GM12891 (cell line): ENCODE measurements around the gene PI16.
"Not testable (repeated sequence)": the region's sequence is repeated elsewhere in the genome, so short reads cannot be mapped to it uniquely, and the experiment has no call there.

Experiments used
- DNase-seq: peaks from one replicate; pipeline ENCODE4 v3.0.0; 2011; ENCODE audit warnings: low spot score; ENCODE audit not compliant: insufficient read length
- FAIRE-seq: peaks from 2 replicates; lab custom pipeline; 2011; peaks lifted over from hg19 to GRCh38; lab: Jason Lieb, UNC
- PAX5 ChIP-seq: IDR thresholded peaks from 2 replicates; pipeline ENCODE4 v1.6.1; 2011; ENCODE audit warnings: low read length, moderate library complexity, mild to moderate bottlenecking; ENCODE audit not compliant: insufficient read depth, severe bottlenecking
- POLR2A ChIP-seq: IDR thresholded peaks from 2 replicates; pipeline ENCODE4 v1.6.1; 2011; ENCODE audit warnings: low read depth, low read length, control low read depth
- POLR2AphosphoS5 ChIP-seq: IDR thresholded peaks from 2 replicates; pipeline ENCODE4 v1.6.1; 2011; ENCODE audit warnings: low read depth, low read length, control low read depth
- POU2F2 ChIP-seq: IDR thresholded peaks from 2 replicates; pipeline ENCODE4 v1.6.1; 2011; ENCODE audit warnings: low read depth, mild to moderate bottlenecking, control low read depth, low read length, moderate library complexity
- SPI1 ChIP-seq: IDR thresholded peaks from 2 replicates; pipeline ENCODE4 v1.6.1; 2011; ENCODE audit warnings: low read depth, low read length, control low read depth
- TAF1 ChIP-seq: IDR thresholded peaks from 2 replicates; pipeline ENCODE4 v1.6.1; 2011; ENCODE audit warnings: low read depth, low read length, control low read depth

The PI16 gene

DNA sequence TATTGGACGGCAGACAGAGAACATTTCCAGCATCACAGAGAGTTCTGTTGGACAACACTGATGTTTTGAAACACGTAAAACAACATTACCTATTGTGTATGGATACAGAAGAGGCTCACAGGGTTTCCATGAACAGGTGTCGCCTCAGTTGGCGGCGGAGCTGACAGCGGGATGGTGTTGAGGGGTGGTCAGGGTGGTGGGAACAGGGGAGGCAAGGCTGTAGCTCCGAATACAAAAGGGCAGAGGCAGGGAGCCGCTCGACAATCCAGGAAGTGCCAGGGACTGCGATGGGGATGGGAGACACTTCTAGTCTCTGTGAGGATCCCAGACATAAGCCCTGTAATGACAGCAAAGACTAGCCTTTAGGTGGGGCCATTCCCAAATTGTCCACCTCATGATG lies 14.5 kb upstream of the PI16 start:
- no peak for DNase-seq
- no peak for TF ChIP-seq PAX5
- no peak for TF ChIP-seq TAF1
- TF ChIP-seq POLR2AphosphoS5, result no peak
- no peak for TF ChIP-seq POLR2A
- no peak for TF ChIP-seq SPI1
- no peak for FAIRE-seq

DNA sequence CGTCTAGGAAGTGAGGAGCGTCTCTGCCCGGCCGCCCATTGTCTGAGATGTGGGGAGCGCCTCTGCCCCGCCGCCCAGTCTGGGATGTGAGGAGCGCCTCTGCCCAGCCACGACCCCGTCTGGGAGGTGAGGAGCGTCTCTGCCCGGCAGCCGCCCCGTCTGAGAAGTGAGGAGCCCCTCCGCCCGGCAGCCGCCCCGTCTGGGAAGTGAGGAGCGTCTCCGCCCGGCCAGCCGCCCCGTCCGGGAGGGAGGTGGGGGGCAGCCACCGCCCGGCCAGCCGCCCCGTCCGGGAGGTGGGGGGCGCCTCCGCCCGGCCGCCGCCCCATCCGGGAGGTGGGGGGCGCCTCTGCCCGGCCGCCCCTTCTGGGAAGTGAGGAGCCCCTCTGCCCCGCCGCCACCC lies 13.0 kb upstream of the PI16 start:
- FAIRE-seq, result not testable (repeated sequence)

DNA sequence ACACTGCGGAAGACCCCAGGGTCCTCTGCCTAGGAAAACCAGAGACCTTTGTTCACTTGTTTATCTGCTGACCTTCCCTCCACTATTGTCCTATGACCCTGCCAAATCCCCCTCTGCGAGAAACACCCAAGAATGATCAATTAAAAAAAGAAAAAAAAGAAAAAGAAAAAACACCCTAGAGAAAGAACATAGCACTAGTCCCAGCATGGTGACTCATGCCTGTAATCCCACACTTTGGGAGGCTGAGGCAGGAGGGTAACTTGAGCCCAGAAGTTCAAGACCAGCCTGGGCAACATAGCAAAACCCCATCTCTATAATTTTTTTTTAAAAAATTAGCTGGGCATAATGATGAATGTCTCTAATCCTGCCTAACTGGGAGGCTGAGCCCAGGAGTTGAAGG lies 12.2 kb upstream of the PI16 start:
- DNase-seq, FAIRE-seq: not testable (repeated sequence)

More for the DNA sequence above, 13.0 kb upstream of the PI16 start:
- DNase-seq, result not testable (repeated sequence)

DNA sequence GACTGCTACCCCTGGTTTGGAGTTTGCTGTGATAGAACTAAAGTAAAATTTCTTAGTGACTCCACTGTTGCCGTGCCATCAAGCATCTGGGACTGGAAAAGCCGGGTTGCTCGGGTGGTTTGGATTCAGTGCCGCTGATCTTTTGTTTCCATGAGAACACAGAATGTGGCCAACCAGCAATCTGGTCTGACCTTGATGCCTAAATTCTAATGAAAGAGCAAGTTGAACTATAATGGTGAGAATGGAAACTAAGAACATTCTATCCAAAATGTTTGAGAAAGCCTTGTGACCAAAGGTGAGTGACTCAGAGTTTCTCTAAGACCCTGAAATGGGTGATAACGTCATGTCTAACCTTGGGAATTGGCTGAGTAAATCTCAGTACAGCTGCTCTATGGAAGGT lies 9.9 kb upstream of the PI16 start:
- DNase-seq (no peak), FAIRE-seq (no peak)
- TF ChIP-seq SPI1 (no peak), POU2F2 (no peak), POLR2AphosphoS5 (no peak)

DNA sequence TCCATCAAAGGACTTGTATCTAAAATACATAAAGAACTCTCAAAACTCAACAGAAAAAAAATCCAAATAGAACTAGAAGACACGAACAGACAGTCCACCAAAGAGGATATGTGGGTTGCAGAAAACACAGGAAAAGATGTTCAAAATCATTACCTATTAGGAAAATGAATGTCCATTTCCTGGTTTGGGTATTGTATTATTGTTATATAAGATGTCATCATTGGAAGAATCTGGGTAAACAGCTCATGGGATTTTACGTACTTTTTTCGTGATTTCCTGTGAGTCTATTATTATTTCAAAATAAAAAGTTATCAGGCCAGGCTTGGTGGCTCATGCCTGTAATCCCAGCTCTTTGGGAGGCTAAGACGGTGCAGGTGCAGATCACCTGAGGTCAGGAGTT lies 9.2 kb upstream of the PI16 start:
- FAIRE-seq, result no peak

DNA sequence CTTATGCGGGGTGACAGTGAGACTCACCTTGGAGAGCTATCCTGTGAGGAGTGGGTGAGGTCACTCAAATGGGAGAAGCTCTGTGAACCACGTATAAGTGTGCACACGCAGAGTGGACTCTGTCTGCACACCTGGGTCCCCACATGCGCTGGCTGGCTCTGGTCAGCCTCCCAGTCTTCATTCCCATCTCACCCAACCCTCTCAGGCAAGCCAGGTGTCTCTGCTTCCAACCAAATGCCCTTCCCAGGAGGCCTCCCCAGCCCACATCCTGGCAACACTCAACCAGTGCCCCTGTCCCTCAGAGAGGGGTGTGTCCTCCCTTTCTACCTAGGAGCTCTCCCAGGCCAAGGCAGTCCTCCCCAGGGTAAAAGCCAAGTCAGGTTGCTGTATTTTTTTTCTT lies 8.0 kb upstream of the PI16 start:
- no peak for TF ChIP-seq TAF1
- no peak for TF ChIP-seq POU2F2
- TF ChIP-seq POLR2A, result no peak
- TF ChIP-seq SPI1, result no peak
- no peak for TF ChIP-seq PAX5
- TF ChIP-seq POLR2AphosphoS5, result no peak
- no peak for DNase-seq

More for the DNA sequence above, 9.2 kb upstream of the PI16 start:
- DNase-seq, result no peak
- TF ChIP-seq SPI1, result no peak

DNA sequence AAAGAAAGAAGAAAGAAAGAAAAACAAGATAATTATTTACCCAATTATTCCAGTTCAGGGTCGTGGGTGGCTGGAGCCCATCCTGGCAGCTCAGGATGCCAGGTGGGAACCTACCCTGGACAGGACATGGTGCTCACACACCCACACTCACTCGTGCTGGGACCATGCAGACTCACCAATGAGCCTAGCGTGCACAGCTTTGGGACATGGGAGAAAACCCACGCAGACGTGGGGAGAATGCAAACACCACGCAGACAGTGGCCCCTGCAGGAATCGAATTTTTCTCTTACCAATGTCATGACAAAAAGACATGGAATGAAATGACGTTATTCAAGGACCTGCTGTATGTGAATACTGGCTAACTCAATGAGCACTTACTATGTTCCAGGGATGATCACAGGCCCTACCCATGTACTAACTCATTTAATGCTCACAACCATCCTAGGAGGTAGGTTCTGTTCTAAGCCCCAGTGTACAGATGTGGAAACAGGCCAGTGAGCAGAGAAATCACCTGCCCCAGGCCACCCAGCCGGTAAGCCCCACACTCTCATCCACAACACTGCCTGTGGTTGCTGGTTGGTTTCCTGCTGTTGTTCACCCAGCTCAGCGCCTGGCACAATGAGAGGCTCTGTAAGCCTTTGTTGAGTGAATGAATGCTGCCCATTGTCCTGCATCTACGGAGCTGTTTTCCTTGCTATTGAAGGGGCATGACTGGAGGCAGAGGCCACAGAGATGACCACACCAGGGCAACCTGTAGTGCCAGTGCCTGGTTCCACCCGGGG lies 6.8 kb upstream of the PI16 start:
- DNase-seq (no peak), FAIRE-seq (no peak)
- TF ChIP-seq PAX5 (no peak), SPI1 (no peak), POLR2AphosphoS5 (no peak), TAF1 (no peak), POLR2A (no peak), POU2F2 (no peak)

More for the DNA sequence above, 8.0 kb upstream of the PI16 start:
- FAIRE-seq, result no peak

DNA sequence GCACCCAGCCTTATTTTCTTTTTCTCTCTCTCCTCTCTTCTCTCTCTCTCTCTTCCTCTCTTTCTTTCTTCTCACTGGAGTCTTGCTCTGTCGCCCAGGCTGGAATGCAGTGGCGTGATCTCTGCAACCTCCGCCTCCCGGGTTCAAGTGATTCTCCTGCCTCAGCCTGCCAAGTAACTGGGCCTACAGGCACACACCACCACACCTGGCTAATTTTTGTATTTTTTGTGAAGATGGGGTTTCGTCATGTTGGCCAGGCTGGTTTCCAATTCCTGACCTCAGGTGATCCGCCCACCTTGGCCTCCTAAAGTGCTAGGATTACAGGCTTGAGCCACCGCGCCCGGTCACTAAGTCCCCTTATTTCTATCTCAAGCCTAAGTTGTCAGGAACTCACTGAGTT lies 5.5 kb upstream of the PI16 start:
- FAIRE-seq, DNase-seq: not testable (repeated sequence)

DNA sequence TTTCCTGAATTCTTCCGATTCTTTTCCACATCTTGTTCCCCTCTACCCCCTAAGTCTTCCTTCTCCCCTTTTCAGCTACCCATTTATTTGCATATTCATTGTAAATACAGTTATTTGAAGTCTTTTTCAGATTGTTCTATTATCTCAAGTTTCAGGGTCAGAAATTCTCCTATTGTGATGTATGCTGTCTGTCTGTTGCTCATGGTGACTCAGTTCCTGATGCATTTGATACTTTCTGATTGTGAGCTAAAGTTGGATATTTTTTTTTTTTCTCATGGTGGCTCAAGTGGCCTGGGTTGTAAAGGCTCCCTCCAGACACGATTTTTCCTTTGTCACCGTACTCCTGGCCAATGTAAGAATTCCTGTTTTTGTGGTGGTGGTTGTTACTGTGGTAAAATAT lies 4.9 kb upstream of the PI16 start:
- DNase-seq, result no peak
- no peak for FAIRE-seq
- TF ChIP-seq POLR2AphosphoS5 (no peak), SPI1 (no peak), POU2F2 (no peak), PAX5 (no peak), POLR2A (no peak)

DNA sequence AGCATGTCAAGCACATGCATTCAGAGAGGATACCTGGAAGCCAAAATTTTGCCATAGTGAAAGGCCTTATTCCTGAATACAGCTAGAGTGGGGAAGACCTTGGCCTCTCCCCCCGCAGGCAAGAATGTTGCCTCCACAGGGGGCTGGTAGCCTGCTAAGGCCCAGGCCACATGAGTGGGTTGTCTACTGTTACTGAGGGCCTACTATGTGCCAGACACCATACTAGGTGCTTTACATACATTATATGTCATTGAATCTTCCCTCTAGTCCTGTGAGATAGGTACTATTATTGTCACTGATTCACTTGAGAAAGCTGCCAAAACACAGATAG lies 642 bp upstream of the PI16 start:
- no peak for FAIRE-seq
- no peak for TF ChIP-seq POLR2AphosphoS5
- no peak for TF ChIP-seq POU2F2
- no peak for TF ChIP-seq POLR2A
- TF ChIP-seq SPI1, result no peak
- TF ChIP-seq TAF1, result no peak
- no peak for TF ChIP-seq PAX5
- DNase-seq, result no peak

DNA sequence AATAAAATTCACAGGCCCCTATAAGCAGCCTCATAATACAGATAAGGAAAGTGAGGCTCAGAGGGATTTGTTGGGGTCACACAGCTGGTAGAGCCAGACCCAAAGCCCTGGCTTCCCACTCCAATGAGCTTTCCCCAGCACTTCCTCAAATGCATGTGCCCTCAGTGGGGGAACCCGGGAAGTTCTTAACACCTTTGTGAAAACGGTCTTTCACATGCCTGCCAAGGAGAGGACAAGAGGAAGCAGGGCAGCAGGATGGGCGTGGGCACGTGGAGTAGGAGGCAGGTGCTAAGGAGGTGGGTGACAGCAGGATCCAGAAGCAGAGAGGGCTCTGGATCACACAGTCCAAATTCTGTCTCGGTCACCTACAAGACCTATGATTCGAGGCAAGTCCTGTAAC lies 598 bp downstream of the PI16 start:
- TF ChIP-seq SPI1, result peak; percentile 60; the same call in 1 of the 2 replicates
- TF ChIP-seq PAX5, result no peak
- DNase-seq, result no peak
- FAIRE-seq, result peak; percentile 45

DNA sequence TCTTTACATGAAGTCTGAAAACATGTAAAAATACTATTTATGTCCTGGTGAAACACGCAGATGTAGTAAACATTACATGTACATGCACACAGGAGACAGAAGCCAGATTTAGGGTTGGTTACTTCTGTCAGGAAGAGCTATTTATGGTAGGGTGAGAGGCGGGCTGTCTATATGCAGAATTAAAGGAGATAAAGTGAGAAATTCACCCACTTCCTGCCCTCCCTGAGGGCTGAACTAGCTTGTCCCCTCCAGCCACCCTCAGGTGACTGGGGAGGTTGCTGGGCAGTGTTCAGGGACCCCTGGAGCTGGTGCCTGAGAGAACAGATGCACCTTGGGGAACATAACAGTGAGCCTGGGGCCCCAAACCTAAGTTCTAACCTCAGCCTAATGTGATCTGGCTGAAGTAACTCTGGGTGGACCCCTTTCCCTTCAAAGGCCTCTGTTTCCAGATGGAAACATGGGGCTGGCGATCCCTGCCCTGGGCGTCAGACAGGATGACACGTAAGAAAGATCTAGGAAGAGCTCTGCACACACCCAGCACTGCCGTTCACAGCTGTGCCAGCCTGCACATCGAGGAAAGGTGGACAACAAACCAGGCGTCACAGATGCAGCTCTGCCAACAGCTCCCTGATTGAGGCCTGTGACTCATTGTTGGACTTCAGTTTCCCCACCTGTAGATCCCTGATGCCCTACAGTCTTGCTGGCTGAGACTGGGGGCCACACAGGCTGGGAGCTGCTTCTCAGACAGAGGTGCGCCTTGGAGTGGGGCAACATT lies 1.3 kb downstream of the PI16 start:
- TF ChIP-seq POU2F2, result no peak
- no peak for TF ChIP-seq TAF1
- no peak for TF ChIP-seq POLR2AphosphoS5
- no peak for TF ChIP-seq PAX5
- TF ChIP-seq POLR2A, result no peak
- TF ChIP-seq SPI1, result no peak
- DNase-seq, result no peak
- FAIRE-seq, result no peak
